Measurements from ENCODE around the gene GALNT5.

GRCh38 chr2:157256626-157257025 lies 879 bp upstream of the GALNT5 start:
- TF ChIP-seq CTCF (IDR thresholded peaks at IDR 0.05; ENCODE audit: insufficient read depth, low read length, poor library complexity, severe bottlenecking) (no peak), EZH2phosphoT487 (conservative IDR thresholded peaks at IDR 0.05; ENCODE audit: low read length) (no peak)

Measured in SU-DHL-6 (cell line).